GM18858 (cell line): ENCODE results near the gene ZNF146.
"Not testable (repeated sequence)": the region's sequence is repeated elsewhere in the genome, so short reads cannot be mapped to it uniquely, and the experiment has no call there.

Experiments used
- ATAC-seq: cut with Tn5 transposase; IDR thresholded peaks from one replicate; pipeline ENCODE4 v1.9.1; 2021; ENCODE audit not compliant: unreplicated experiment

The ZNF146 gene

DNA sequence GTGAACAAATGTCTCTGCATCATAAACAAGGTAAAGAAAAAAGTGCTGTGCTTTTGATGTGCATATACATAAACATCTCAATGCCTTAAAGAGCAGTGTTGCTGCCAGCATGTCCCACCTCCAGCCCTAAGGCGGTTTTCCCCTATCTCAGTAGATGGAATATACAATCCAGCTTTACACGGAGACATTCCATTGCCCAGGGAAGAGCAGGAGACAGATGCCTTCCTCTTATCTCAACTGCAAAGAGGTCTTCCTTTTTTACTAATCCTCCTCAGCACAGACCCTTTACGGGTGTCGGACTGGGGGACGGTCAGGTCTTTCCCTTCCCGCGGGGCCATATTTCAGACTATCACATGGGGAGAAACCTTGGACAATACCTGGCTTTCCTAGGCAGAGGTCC is 18.7 kb downstream of the ZNF146 start:
- not testable (repeated sequence) for ATAC-seq

DNA sequence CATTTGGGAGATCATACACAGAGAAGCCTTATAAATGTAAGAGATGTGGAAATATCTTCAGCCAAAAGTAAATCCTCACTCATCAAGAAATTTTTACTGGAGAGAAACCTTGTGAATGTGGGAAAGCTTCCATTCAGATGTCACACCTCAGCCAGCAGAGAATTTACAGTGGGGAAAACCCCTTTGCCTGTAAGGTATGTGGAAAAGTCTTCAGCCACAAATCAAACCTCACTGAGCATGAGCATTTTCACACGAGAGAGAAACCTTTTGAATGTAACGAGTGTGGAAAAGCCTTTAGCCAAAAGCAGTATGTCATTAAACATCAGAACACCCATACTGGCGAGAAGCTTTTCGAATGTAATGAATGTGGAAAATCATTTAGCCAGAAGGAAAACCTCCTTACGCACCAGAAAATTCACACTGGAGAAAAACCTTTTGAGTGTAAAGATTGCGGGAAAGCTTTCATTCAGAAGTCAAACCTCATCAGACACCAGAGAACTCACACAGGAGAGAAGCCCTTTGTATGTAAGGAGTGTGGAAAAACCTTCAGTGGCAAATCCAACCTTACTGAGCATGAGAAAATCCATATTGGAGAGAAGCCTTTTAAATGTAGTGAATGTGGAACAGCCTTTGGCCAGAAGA is 21.5 kb downstream of the ZNF146 start:
- ATAC-seq, result no peak

DNA sequence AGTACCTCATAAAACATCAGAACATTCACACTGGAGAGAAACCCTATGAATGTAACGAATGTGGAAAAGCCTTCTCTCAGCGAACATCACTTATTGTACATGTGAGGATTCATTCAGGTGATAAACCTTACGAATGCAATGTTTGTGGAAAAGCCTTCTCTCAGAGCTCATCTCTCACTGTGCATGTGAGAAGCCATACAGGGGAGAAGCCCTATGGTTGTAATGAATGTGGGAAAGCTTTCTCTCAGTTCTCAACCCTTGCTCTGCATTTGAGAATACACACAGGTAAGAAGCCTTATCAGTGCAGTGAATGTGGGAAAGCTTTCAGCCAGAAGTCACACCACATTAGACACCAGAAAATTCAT is 22.0 kb downstream of the ZNF146 start:
- no peak for ATAC-seq

GRCh38 chr19:36244066-36244465 is 29.2 kb downstream of the ZNF146 start:
- no peak for ATAC-seq

DNA sequence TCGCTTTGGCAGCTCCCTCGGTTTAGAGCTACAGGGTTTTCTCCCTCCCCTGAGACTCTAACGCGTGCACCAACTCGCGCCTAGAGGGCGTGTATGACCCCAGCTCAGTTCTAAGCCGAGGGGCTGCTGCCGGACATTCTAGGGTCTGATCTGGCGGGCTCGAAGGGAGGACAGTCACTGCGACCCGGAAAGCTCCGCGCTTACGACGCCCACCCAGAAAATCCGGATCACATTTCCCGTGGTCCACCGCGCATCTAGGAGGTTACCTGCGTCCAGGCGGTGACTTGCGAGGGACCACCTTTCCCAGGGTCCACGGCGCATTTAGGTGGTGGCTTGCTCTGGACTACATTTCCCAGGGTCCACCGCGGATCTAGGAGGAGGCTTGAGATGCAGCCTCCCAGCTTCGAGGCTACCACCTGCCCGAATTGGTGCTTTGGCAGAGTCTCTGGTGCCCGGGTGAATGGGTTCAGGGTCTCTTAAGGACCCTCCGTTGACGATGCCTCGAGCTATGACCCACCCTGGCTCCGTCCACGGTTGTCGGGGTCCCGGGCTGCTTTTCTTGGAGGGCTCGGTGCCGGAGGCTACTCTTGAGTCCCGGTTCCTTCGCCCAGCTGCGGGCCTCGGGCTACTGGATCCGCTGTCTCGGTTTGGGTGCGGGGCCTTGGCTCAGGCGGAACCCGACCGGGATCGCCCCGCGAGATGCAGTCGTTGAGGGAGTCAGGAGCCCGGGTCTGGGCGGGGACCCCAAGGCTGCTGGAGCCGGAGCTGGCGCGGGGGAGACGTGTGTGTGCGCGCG is 30.5 kb downstream of the ZNF146 start:
- no peak for ATAC-seq

- no peak for ATAC-seq
Measured at GRCh38 chr19:36246006-36246481, 31.1 kb downstream of the ZNF146 start.

GRCh38 chr19:36252047-36252446 is 37.1 kb downstream of the ZNF146 start:
- ATAC-seq, result no peak

DNA sequence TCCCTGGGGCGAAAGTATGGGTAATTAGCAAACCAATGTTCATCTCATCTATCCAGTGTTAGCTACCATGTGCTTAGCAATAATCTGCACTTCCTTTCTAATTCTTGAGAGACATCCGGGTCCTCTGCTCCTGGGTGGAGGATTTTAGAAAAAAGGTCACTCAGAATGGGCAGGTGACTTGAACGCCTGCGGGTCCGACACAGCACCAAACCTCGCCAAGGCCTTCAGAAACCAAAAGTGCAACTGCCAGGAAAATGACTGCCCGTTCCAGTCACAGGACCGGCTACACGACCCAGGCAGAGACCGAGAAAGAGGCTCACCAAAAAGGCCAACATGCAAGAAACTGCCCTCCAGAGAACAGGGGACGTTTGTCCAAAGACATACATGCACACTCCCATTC is 39.9 kb downstream of the ZNF146 start:
- ATAC-seq, result no peak

- no peak for ATAC-seq
Measured at GRCh38 chr19:36255316-36255715, 40.4 kb downstream of the ZNF146 start.

- no peak for ATAC-seq
Measured at GRCh38 chr19:36256064-36256463, 41.2 kb downstream of the ZNF146 start.

DNA sequence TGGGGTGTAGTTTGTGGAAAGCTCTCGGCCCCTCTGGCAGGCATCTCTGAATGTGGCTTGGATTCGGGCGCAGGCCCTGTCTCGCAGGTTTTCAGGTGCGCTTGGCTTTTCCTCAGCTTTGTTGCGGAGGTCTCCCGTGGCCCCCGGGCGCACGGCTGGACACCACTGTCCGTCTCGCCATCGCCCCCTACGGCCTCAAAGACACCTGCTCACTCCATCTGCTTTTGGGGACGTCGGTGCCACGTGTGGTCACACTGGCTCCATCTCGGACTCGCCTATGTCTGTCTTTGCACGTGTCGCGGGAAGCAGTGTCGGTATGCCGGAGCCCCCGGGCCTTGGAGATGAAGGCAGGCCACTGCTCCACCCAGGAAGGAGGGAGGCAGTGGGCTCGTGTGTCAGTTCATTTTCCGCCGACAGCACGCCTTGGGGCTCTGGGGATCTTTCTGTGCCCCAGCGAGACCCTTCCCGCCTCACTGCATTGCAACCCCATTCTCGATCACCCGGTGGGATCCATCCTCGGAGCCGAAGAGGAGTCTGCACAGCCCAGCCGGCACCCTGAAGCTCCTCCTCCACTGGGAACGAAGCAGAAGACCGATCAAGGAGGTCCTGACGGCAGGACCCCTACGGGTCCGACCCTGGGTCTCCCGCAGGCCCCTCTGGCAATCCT is 42.1 kb downstream of the ZNF146 start:
- no peak for ATAC-seq

DNA sequence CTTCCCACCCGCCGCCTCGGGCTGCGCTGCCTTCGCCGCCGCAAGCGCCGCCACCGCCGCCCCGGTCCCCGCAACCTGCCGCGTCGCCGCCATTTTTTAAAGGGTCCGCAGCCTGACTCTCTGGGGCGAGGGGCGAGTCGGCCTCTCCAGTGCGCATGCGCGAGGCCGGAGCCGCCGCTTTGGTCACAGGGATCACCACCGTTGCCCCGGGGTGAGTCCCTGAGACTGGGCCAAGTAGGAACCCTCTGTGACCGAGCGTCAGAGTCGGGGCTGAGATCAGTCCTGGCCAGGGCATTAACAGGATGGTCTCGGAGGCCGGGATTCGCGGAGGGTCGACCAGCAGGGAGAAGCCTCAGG is 42.6 kb downstream of the ZNF146 start:
- ATAC-seq, result no peak

GRCh38 chr19:36258028-36258875 is 43.3 kb downstream of the ZNF146 start:
- ATAC-seq, result no peak

- ATAC-seq, result no peak
Measured at GRCh38 chr19:36259211-36259610, 44.3 kb downstream of the ZNF146 start.

- ATAC-seq, result no peak
Measured at GRCh38 chr19:36265064-36265463, 50.2 kb downstream of the ZNF146 start.

- ATAC-seq, result no peak
Measured at GRCh38 chr19:36265856-36266374, 51.0 kb downstream of the ZNF146 start.

GRCh38 chr19:36266375-36266961 is 51.6 kb downstream of the ZNF146 start:
- no peak for ATAC-seq

DNA sequence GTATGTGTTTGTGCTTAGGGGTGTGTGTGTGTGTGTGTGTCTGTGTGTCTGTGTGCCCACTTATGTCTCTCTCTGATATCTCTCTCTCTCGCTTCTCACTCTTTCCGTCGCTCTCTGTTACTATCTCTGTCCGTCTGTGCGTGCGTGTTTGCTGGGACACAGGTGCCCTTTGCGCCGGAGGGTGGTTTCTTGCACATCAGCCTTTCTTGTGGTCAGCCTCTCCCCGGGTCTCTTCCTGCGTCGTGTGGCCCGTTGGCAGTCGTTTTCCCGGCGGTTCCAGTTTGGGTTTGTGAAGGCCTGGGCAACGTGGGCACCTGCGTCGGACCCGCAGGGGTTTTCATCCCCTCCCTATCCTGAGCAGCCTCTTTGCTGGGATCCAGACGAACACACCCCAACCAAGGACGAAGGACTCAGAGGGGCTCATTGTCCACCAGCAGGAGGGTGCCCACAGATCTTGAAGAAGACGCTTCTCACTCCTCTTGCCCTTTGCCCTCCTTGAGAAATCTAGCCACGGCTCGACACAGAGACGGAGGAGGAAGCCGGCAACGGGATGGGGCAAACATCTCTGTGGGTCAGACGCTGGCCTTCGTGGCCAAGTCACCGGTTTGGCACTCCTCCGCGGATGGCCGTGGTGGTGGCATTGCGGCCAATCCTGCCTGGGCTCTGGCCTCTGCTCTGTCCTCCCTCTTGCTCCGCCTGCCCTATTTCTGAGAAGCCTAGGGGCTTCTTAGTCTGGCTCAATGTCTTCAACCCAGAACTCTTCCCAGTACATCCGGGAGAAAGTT is 52.3 kb downstream of the ZNF146 start:
- ATAC-seq, result no peak

- not testable (repeated sequence) for ATAC-seq
Measured at GRCh38 chr19:36268081-36268480, 53.2 kb downstream of the ZNF146 start.

DNA sequence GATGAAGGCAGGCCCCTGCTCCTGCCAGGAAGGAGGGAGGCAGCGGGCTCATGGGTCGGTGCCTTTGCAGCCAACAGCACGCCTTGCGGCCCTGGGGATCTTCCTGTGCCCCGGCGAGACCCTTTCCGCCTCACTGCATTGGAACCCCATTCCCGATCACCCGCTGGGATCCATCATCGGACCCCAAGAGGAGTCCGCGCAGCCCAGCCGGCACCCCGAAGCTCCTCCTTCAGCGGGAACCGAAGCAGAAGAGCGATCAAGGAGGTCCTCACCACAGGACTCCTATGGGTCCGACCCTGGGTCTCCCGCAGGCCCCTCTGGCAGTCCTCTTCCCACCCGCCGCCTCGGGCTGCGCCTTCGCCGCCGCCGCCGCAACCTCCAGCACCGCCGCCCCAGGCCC is 53.7 kb downstream of the ZNF146 start:
- ATAC-seq, result not testable (repeated sequence)
